ENCODE data around the gene C12orf42.

Gene C12orf42

DNA sequence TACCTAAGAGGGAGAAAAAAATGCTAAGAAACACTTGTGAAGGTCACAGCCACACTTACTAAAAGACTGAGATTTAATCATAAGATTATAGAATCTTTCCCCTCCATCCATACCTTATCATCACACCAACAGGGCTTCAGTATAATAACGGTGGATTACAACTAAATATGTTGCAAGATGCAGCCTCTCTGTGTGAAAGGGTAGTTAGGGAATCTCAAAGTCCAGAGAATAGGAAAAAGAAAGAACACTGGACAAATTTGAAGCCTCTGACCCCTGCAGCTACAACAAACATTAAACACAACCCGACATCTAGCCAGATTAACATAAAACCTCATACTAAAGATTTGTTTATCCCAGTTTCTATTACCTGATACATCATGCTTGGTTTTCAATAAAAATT lies 181.0 kb downstream of the C12orf42 start:
- Histone ChIP-seq H3K27me3 (ENCODE audit: insufficient read depth, low read length, poor library complexity, severe bottlenecking) (no peaks in the 10 kb centered on the region), H2AFZ (ENCODE audit: low read length) (no peak overlapping the region), H3K4me1 (ENCODE audit: insufficient read depth, low read length, poor library complexity, severe bottlenecking) (no peaks in the 10 kb centered on the region), H3K4me2 (ENCODE audit: low read depth, low read length, poor library complexity, severe bottlenecking) (no peak overlapping the region), H3K9me2 (replicated peaks; ENCODE audit: low read depth, low read length) (no peaks in the 10 kb centered on the region), H3K9ac (ENCODE audit: low read depth, low read length, poor library complexity, severe bottlenecking) (no peak overlapping the region), H4K20me1 (ENCODE audit: insufficient read depth, low read length, poor library complexity, severe bottlenecking) (no peaks in the 10 kb centered on the region), H3K4me3 (ENCODE audit: low read length, poor library complexity, severe bottlenecking) (no peak overlapping the region), H3K79me2 (ENCODE audit: insufficient read depth, low read length) (no peaks in the 10 kb centered on the region), H3K9me3 (ENCODE audit: insufficient read depth, low read depth, low read length) (no peaks in the 10 kb centered on the region), H3K36me3 (ENCODE audit: insufficient read depth, low read length) (no peaks in the 10 kb centered on the region), H3F3A (ENCODE audit: low read depth) (no peaks in the 10 kb centered on the region)
- no peak for TF ChIP-seq EZH2phosphoT487 (IDR thresholded peaks at IDR 0.05; ENCODE audit: borderline replicate concordance)
- TF ChIP-seq, protein P1, sequence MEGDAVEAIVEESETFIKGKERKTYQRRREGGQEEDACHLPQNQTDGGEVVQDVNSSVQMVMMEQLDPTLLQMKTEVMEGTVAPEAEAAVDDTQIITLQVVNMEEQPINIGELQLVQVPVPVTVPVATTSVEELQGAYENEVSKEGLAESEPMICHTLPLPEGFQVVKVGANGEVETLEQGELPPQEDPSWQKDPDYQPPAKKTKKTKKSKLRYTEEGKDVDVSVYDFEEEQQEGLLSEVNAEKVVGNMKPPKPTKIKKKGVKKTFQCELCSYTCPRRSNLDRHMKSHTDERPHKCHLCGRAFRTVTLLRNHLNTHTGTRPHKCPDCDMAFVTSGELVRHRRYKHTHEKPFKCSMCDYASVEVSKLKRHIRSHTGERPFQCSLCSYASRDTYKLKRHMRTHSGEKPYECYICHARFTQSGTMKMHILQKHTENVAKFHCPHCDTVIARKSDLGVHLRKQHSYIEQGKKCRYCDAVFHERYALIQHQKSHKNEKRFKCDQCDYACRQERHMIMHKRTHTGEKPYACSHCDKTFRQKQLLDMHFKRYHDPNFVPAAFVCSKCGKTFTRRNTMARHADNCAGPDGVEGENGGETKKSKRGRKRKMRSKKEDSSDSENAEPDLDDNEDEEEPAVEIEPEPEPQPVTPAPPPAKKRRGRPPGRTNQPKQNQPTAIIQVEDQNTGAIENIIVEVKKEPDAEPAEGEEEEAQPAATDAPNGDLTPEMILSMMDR (conservative IDR thresholded peaks at IDR 0.05; ENCODE audit: low read length), result no peak

DNA sequence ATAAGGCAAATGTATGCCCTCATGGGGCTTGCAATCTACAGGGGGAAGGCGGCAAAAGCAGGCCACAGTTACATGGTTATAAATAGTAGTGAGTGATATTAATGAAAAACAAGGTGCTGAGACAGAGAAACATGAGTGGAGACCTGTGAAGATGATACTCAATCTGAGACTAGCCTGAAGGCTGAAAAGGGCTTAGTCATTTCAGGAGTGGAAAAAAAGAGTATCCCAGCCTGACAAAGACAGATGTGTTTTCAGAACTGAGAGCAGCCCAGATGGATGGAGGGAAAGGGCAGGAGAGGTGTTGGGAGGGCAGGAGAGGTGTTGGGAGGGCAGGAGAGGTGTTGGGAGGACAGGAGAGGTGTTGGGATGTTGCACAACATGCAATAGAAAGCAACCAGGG lies 181.9 kb downstream of the C12orf42 start:
- TF ChIP-seq, protein P1 (conservative IDR thresholded peaks at IDR 0.05; ENCODE audit: low read length), result no peak
- TF ChIP-seq EZH2phosphoT487 (IDR thresholded peaks at IDR 0.05; ENCODE audit: borderline replicate concordance), result no peak

DNA sequence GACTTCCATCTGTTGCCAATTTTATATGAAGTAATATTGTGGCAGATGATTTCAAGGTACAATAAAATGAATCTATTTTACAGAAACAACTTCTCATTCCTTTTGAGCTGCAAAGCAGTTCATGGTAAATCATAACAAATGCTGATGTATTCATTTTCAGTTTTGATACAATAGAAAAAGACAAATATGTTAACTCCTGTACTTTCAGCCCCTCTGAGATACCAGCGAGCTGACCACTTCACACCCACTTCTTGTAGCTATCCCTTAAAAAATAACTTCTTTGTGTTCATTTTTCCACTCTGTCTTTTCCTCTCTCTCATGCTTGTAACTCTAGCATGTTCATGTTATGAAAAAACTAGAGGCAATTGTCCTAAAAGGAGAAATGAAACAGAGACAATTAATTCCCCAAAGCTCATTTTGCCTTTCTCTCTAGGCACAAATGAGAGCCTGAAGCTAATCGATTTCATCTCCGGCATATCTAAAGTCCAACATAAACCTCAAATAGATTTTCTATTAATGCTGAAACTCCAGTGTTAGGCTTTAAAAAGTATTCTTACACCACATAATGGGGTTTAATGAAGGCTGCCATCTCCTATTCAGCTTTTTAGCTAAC lies 182.9 kb downstream of the C12orf42 start:
- Histone ChIP-seq H3K4me2 (ENCODE audit: low read depth, low read length, poor library complexity, severe bottlenecking) (no peak overlapping the region), H4K20me1 (ENCODE audit: insufficient read depth, low read length, poor library complexity, severe bottlenecking) (no peaks in the 10 kb centered on the region)

More for the DNA sequence above, 181.9 kb downstream of the C12orf42 start:
- no peaks in the 10 kb centered on the region for H3K4me1 ChIP-seq (ENCODE audit: insufficient read depth, low read length, poor library complexity, severe bottlenecking)
- no peak overlapping the region for H3K4me3 ChIP-seq (ENCODE audit: low read length, poor library complexity, severe bottlenecking)
- no peak overlapping the region for H3K4me2 ChIP-seq (ENCODE audit: low read depth, low read length, poor library complexity, severe bottlenecking)
- no peak overlapping the region for H3K9ac ChIP-seq (ENCODE audit: low read depth, low read length, poor library complexity, severe bottlenecking)
- H3K9me2 ChIP-seq (replicated peaks; ENCODE audit: low read depth, low read length), result no peaks in the 10 kb centered on the region
- H2AFZ ChIP-seq (ENCODE audit: low read length), result no peak overlapping the region
- H3K36me3 ChIP-seq (ENCODE audit: insufficient read depth, low read length), result no peaks in the 10 kb centered on the region
- no peaks in the 10 kb centered on the region for H3K27me3 ChIP-seq (ENCODE audit: insufficient read depth, low read length, poor library complexity, severe bottlenecking)
- no peaks in the 10 kb centered on the region for H4K20me1 ChIP-seq (ENCODE audit: insufficient read depth, low read length, poor library complexity, severe bottlenecking)
- no peaks in the 10 kb centered on the region for H3K9me3 ChIP-seq (ENCODE audit: insufficient read depth, low read depth, low read length)
- no peaks in the 10 kb centered on the region for H3F3A ChIP-seq (ENCODE audit: low read depth)
- H3K79me2 ChIP-seq (ENCODE audit: insufficient read depth, low read length), result no peaks in the 10 kb centered on the region

More for the DNA sequence above, 182.9 kb downstream of the C12orf42 start:
- Histone ChIP-seq H2AFZ (ENCODE audit: low read length) (no peak overlapping the region), H3K27me3 (ENCODE audit: insufficient read depth, low read length, poor library complexity, severe bottlenecking) (no peaks in the 10 kb centered on the region), H3K4me3 (ENCODE audit: low read length, poor library complexity, severe bottlenecking) (no peak overlapping the region), H3K9me2 (replicated peaks; ENCODE audit: low read depth, low read length) (no peaks in the 10 kb centered on the region), H3K9me3 (ENCODE audit: insufficient read depth, low read depth, low read length) (no peaks in the 10 kb centered on the region), H3K4me1 (ENCODE audit: insufficient read depth, low read length, poor library complexity, severe bottlenecking) (no peaks in the 10 kb centered on the region), H3F3A (ENCODE audit: low read depth) (no peaks in the 10 kb centered on the region), H3K79me2 (ENCODE audit: insufficient read depth, low read length) (no peaks in the 10 kb centered on the region), H3K9ac (ENCODE audit: low read depth, low read length, poor library complexity, severe bottlenecking) (no peak overlapping the region), H3K36me3 (ENCODE audit: insufficient read depth, low read length) (no peaks in the 10 kb centered on the region)
- TF ChIP-seq, protein P1 (conservative IDR thresholded peaks at IDR 0.05; ENCODE audit: low read length), result no peak
- no peak for TF ChIP-seq EZH2phosphoT487 (IDR thresholded peaks at IDR 0.05; ENCODE audit: borderline replicate concordance)

Data from Loucy (cell line).